Measurements from ENCODE around the gene LAP3.

- no peak for TF ChIP-seq CTCF (IDR thresholded peaks at IDR 0.05)
- no peak for TF ChIP-seq POLR2A (IDR thresholded peaks at IDR 0.05)
These were observed 41.9 kb downstream of the LAP3 start for GRCh38 chr4:17618926-17619325.

Data from uterus (tissue), 2 donors.